Muscle layer of colon (tissue), 2 donors: ENCODE data around the gene HOXB1.
"Not testable (repeated sequence)": the region's sequence is repeated elsewhere in the genome, so short reads cannot be mapped to it uniquely, and the experiment has no call there.

Source experiments
- H3K27ac ChIP-seq: one replicate; pipeline ENCODE4 v1.7.0; 2013; ENCODE audit warnings: low read depth, mild to moderate bottlenecking, low read length, moderate library complexity
- H3K27me3 ChIP-seq, 2 donors: one replicate each; pipeline ENCODE4 v1.7.0; 2013; ENCODE audit warnings: low read length in 2 of 2, mild to moderate bottlenecking in 2 of 2; ENCODE audit not compliant: insufficient read depth in 2 of 2, control insufficient read depth in 1 of 2
- H3K36me3 ChIP-seq: one replicate; pipeline ENCODE4 v1.7.0; 2013; ENCODE audit warnings: mild to moderate bottlenecking, low read length; ENCODE audit not compliant: insufficient read depth
- H3K4me1 ChIP-seq: one replicate; pipeline ENCODE4 v1.7.0; 2013; ENCODE audit warnings: mild to moderate bottlenecking, low read length; ENCODE audit not compliant: insufficient read depth
- H3K4me3 ChIP-seq, 2 donors: one replicate each; pipeline ENCODE4 v1.7.0; 2013; ENCODE audit warnings: low read length in 2 of 2, low read depth in 1 of 2, mild to moderate bottlenecking in 1 of 2, moderate library complexity in 1 of 2
- H3K9ac ChIP-seq: one replicate; pipeline ENCODE4 v1.7.0; 2013; ENCODE audit warnings: low read length
- H3K9me3 ChIP-seq: one replicate; pipeline ENCODE4 v1.7.0; 2013; ENCODE audit warnings: mild to moderate bottlenecking, low read length
- donor health status: abdominal sarcoma.
- donor health status: Adenocarcinoma of cecum.

The HOXB1 gene

GRCh38 chr17:48535793-48536559 is 5.2 kb upstream of the HOXB1 start:
- not testable (repeated sequence) for H3K4me3 ChIP-seq, H3K9me3 ChIP-seq, H3K4me1 ChIP-seq, H3K27me3 ChIP-seq, H3K27ac ChIP-seq, H3K9ac ChIP-seq, H3K36me3 ChIP-seq

- H3K27me3 ChIP-seq: no peaks in the 10 kb centered on the region
- no peaks in the 10 kb centered on the region for H3K9me3 ChIP-seq
- H3K27ac ChIP-seq: no peak overlapping the region
These were observed 1.4 kb upstream of the HOXB1 start for GRCh38 chr17:48532261-48532660.

GRCh38 chr17:48530208-48530886 is 464 bp downstream of the HOXB1 start:
- H3K27me3 ChIP-seq: no peaks in the 10 kb centered on the region
- no peak overlapping the region for H3K9ac ChIP-seq
- no peaks in the 10 kb centered on the region for H3K36me3 ChIP-seq
- H3K4me1 ChIP-seq: no peaks in the 10 kb centered on the region
- H3K27ac ChIP-seq: no peak overlapping the region
- H3K4me3 ChIP-seq: no peak overlapping the region
- no peaks in the 10 kb centered on the region for H3K9me3 ChIP-seq

More at GRCh38 chr17:48532261-48532660, 1.4 kb upstream of the HOXB1 start:
- no peaks in the 10 kb centered on the region for H3K36me3 ChIP-seq
- no peaks in the 10 kb centered on the region for H3K4me1 ChIP-seq
- H3K9ac ChIP-seq: no peak overlapping the region
- no peak overlapping the region for H3K4me3 ChIP-seq

- Histone ChIP-seq H3K9me3 (no peaks in the 10 kb centered on the region), H3K27me3 (no peaks in the 10 kb centered on the region), H3K4me3 (no peak overlapping the region), H3K9ac (no peak overlapping the region), H3K36me3 (no peaks in the 10 kb centered on the region), H3K4me1 (no peaks in the 10 kb centered on the region), H3K27ac (no peak overlapping the region)
These were observed 1.2 kb downstream of the HOXB1 start for GRCh38 chr17:48529683-48530009.

- no peak overlapping the region for H3K27ac ChIP-seq
- H3K9me3 ChIP-seq: no peaks in the 10 kb centered on the region
- H3K27me3 ChIP-seq: no peaks in the 10 kb centered on the region
- no peaks in the 10 kb centered on the region for H3K36me3 ChIP-seq
- H3K4me1 ChIP-seq: no peaks in the 10 kb centered on the region
- no peak overlapping the region for H3K4me3 ChIP-seq
- H3K9ac ChIP-seq: no peak overlapping the region
These were observed 1.7 kb downstream of the HOXB1 start for GRCh38 chr17:48528936-48529682.

- no peak overlapping the region for H3K9ac ChIP-seq
These were observed 2.5 kb downstream of the HOXB1 start for GRCh38 chr17:48528153-48528935.

GRCh38 chr17:48527547-48527932 is 3.3 kb downstream of the HOXB1 start:
- peaks cover 12% of the 10 kb centered on the region for H3K4me1 ChIP-seq
- H3K27me3 ChIP-seq: no peaks in the 10 kb centered on the region
- no peaks in the 10 kb centered on the region for H3K36me3 ChIP-seq
- no peak overlapping the region for H3K27ac ChIP-seq
- no peak overlapping the region for H3K4me3 ChIP-seq
- H3K9me3 ChIP-seq: no peaks in the 10 kb centered on the region
- no peak overlapping the region for H3K9ac ChIP-seq

More at GRCh38 chr17:48528153-48528935, 2.5 kb downstream of the HOXB1 start:
- Histone ChIP-seq H3K27ac (no peak overlapping the region), H3K4me1 (peaks cover 4% of the 10 kb centered on the region), H3K4me3 (no peak overlapping the region), H3K27me3 (no peaks in the 10 kb centered on the region), H3K9me3 (no peaks in the 10 kb centered on the region), H3K36me3 (no peaks in the 10 kb centered on the region)

- Histone ChIP-seq H3K9ac (no peak overlapping the region), H3K4me1 (peaks cover 18% of the 10 kb centered on the region), H3K27me3 (no peaks in the 10 kb centered on the region), H3K9me3 (no peaks in the 10 kb centered on the region), H3K36me3 (no peaks in the 10 kb centered on the region), H3K27ac (no peak overlapping the region), H3K4me3 (no peak overlapping the region)
These were observed 3.9 kb downstream of the HOXB1 start for GRCh38 chr17:48526608-48527546.

GRCh38 chr17:48523010-48523409 is 7.8 kb downstream of the HOXB1 start:
- no peaks in the 10 kb centered on the region for H3K36me3 ChIP-seq
- no peak overlapping the region for H3K4me3 ChIP-seq
- no peaks in the 10 kb centered on the region for H3K9me3 ChIP-seq
- no peaks in the 10 kb centered on the region for H3K27me3 ChIP-seq
- H3K9ac ChIP-seq: no peak overlapping the region
- no peak overlapping the region for H3K27ac ChIP-seq
- H3K4me1 ChIP-seq: peaks cover 19% of the 10 kb centered on the region

GRCh38 chr17:48522031-48522653 is 8.7 kb downstream of the HOXB1 start:
- H3K36me3 ChIP-seq: no peaks in the 10 kb centered on the region
- H3K4me1 ChIP-seq: peaks cover 19% of the 10 kb centered on the region
- no peak overlapping the region for H3K9ac ChIP-seq
- H3K27ac ChIP-seq: peak overlapping the region; percentile 87
- H3K9me3 ChIP-seq: no peaks in the 10 kb centered on the region
- no peak overlapping the region for H3K4me3 ChIP-seq
- H3K27me3 ChIP-seq: no peaks in the 10 kb centered on the region
